HCT116 (cell line): Measurements from ENCODE around the gene CRACR2A. TPM values are rescaled to one million over a fixed set of nuclear protein-coding genes. Genes with fewer than 3 reads are reported as not detected.

Source experiments
- ATAC-seq: fragments of 200-7000 bp; cut with Tn5 transposase; 2 replicates; pipeline ENCODE4 v1.9.1; 2020; ENCODE audit warnings: mild to moderate bottlenecking, moderate library complexity
- BruUV-seq: library from RNA; stranded (reverse); fragments of 400-500 nt; replicated peaks from 2 replicates; lab custom pipeline; 2021; lab: Mats Ljungman, UMichigan
- CTCF ChIA-PET: fragments of 300-600 bp; sonication (Branson Sonifier 250); formaldehyde crosslinking; loops from one replicate; lab custom pipeline; 2021; ENCODE audit warnings: antibody characterized with exemption; lab: Charles Lee
- POLR2A ChIA-PET: fragments of 300-600, 350-600 bp; sonication (Branson Sonifier 250); formaldehyde crosslinking; loops from one replicate; lab custom pipeline; 2021; ENCODE audit warnings: antibody characterized with exemption; lab: Charles Lee
- RAD21 ChIA-PET, 2 experiments: fragments of 300-600 bp; sonication (Branson Sonifier 250); formaldehyde crosslinking; loops; one replicate each; lab custom pipeline; 2023; ENCODE audit warnings: low total read pairs in 2 of 2; ENCODE audit not compliant: uncharacterized antibody in 2 of 2, unreplicated experiment in 2 of 2, low non-redundant PET in 1 of 2; lab: Charles Lee
- DNase-seq: peaks from one replicate; pipeline ENCODE4 v3.0.0-alpha.2; 2010; ENCODE audit warnings: low read depth, low spot score
- H2AFZ ChIP-seq: fragments of 200-600 bp; shearing (Covaris generic), sonication (generic); 2 replicates; pipeline ENCODE4 v1.6.1; 2017; ENCODE audit warnings: low read depth, mixed run types, mixed read lengths, antibody characterized with exemption, low read length; ENCODE audit not compliant: poor library complexity, severe bottlenecking
- H3K27ac ChIP-seq: 2 replicates; pipeline ENCODE4 v1.5.1; 2012; ENCODE audit warnings: low read depth, low read length
- H3K27me3 ChIP-seq: fragments of 200-600 bp; sonication (generic); 2 replicates; pipeline ENCODE4 v1.6.1; 2016; ENCODE audit warnings: mixed run types, low read length, mixed read lengths; ENCODE audit not compliant: insufficient read depth
- H3K36me3 ChIP-seq, 2 experiments: fragments of 200-500 bp in 1 of 2; fragments of 200-600 bp in 1 of 2; sonication (Bioruptor generic) in 1 of 2; sonication (generic) in 1 of 2; 2 replicates each; pipeline versions ENCODE4 v1.5.1 to v1.6.1; 2014 to 2016; ENCODE audit warnings: low read length in 2 of 2, inconsistent platforms in 1 of 2, mixed read lengths in 1 of 2, mixed run types in 1 of 2; ENCODE audit not compliant: insufficient read depth in 2 of 2, control insufficient read depth in 1 of 2
- H3K4me1 ChIP-seq, 2 experiments: fragments of 200-600 bp in 1 of 2; sonication (generic) in 1 of 2; 2 replicates each; pipeline versions ENCODE4 v1.5.1 to v1.6.1; 2012 to 2017; ENCODE audit warnings: low read length in 2 of 2, inconsistent platforms in 1 of 2, mild to moderate bottlenecking in 1 of 2, mixed read lengths in 1 of 2, mixed run types in 1 of 2, moderate library complexity in 1 of 2; ENCODE audit not compliant: insufficient read depth in 2 of 2, control insufficient read depth in 1 of 2
- H3K4me2 ChIP-seq: fragments of 200-600 bp; sonication (generic); 2 replicates; pipeline ENCODE4 v1.6.1; 2017; ENCODE audit warnings: mixed run types, low read length, mixed read lengths
- H3K4me3 ChIP-seq, 2 experiments: fragments of 200-600 bp in 1 of 2; sonication (generic) in 1 of 2; replicated peaks in 1 of 2; 2 replicates each; pipeline ENCODE4 v1.5.1; 2011 to 2016; ENCODE audit warnings: low read length in 2 of 2, control low read depth in 1 of 2, low read depth in 1 of 2, mild to moderate bottlenecking in 1 of 2, mixed read lengths in 1 of 2, mixed run types in 1 of 2
- H3K79me2 ChIP-seq: fragments of 200-600 bp; sonication (generic); 2 replicates; pipeline ENCODE4 v1.6.1; 2017; ENCODE audit warnings: mild to moderate bottlenecking, mixed run types, low read length, moderate library complexity, mixed read lengths; ENCODE audit not compliant: insufficient read depth
- H3K9ac ChIP-seq: fragments of 200-600 bp; sonication (generic); 2 replicates; pipeline ENCODE4 v1.6.1; 2016; ENCODE audit warnings: low read length, mixed read lengths
- H3K9me2 ChIP-seq: fragments of 200-600 bp; sonication (generic), shearing (Covaris generic); 2 replicates; pipeline ENCODE4 v1.6.1; 2017; ENCODE audit warnings: mixed run types, mild to moderate bottlenecking, moderate library complexity; ENCODE audit not compliant: insufficient read depth
- H3K9me3 ChIP-seq, 2 experiments: fragments of 200-500 bp in 1 of 2; fragments of 200-600 bp in 1 of 2; sonication (Bioruptor generic) in 1 of 2; sonication (generic) in 1 of 2; 2 replicates each; pipeline ENCODE4 v1.6.1; 2014 to 2017; ENCODE audit warnings: low read length in 2 of 2, mixed read lengths in 2 of 2, inconsistent platforms in 1 of 2, low read depth in 1 of 2, mild to moderate bottlenecking in 1 of 2, mixed run types in 1 of 2, moderate library complexity in 1 of 2; ENCODE audit not compliant: control insufficient read depth in 1 of 2, insufficient read depth in 1 of 2
- H4K20me1 ChIP-seq: fragments of 200-600 bp; sonication (generic), shearing (Covaris generic); 2 replicates; pipeline ENCODE4 v1.6.1; 2017; ENCODE audit warnings: mixed run types, mild to moderate bottlenecking, moderate library complexity; ENCODE audit not compliant: insufficient read depth
- ATF3 ChIP-seq: IDR thresholded peaks from 2 replicates; pipeline ENCODE4 v1.6.1; 2012
- EZH2 ChIP-seq: fragments of 200-600 bp; sonication (generic); IDR thresholded peaks from 2 replicates; pipeline ENCODE4 v1.6.1; 2017; ENCODE audit warnings: antibody characterized with exemption, mixed run types
- EZH2phosphoT487 ChIP-seq: fragments of 200-600 bp; IDR thresholded peaks from 2 replicates; pipeline ENCODE4 v1.6.1; 2018; ENCODE audit warnings: antibody characterized with exemption, borderline replicate concordance
- FOSL1 ChIP-seq: IDR thresholded peaks from 2 replicates; pipeline ENCODE4 v1.6.1; 2012; ENCODE audit warnings: low read depth
- JUND ChIP-seq: IDR thresholded peaks from 2 replicates; pipeline ENCODE4 v1.6.1; 2012
- YY1 ChIP-seq: IDR thresholded peaks from 2 replicates; pipeline ENCODE4 v1.6.1; 2011; ENCODE audit warnings: low read length, low read depth, moderate library complexity, mild to moderate bottlenecking; ENCODE audit not compliant: insufficient replicate concordance; ENCODE audit errors: extremely low read depth
- intact Hi-C: fragments of 100-400 bp; cut with micrococcal nuclease; formaldehyde crosslinking; loops from 2 replicates; pipeline ENCODE4 v1.10.0; 2022
- total RNA-seq: library from RNA; stranded (reverse); gene quantifications from one replicate; pipeline ENCODE4 v1.2.1, GENCODE V29; 2021; ENCODE audit not compliant: unreplicated experiment
- TF ChIP-seq, protein P1 (sequence below), 3 experiments: fragments of 200-600 bp in 1 of 3; sonication (generic) in 1 of 3; IDR thresholded peaks in 2 of 3; conservative IDR thresholded peaks in 1 of 3; 2 replicates each; pipeline ENCODE4 v1.5.1; 2012 to 2017; ENCODE audit warnings: low read depth in 2 of 3, low read length in 2 of 3, antibody characterized with exemption in 1 of 3, borderline replicate concordance in 1 of 3, control low read depth in 1 of 3, mild to moderate bottlenecking in 1 of 3, mixed read lengths in 1 of 3, mixed run types in 1 of 3, moderate library complexity in 1 of 3; ENCODE audit not compliant: insufficient read depth in 1 of 3

The CRACR2A gene
- total RNA-seq, 1 experiment from 2014 or later, result 18.4 TPM

DNA sequence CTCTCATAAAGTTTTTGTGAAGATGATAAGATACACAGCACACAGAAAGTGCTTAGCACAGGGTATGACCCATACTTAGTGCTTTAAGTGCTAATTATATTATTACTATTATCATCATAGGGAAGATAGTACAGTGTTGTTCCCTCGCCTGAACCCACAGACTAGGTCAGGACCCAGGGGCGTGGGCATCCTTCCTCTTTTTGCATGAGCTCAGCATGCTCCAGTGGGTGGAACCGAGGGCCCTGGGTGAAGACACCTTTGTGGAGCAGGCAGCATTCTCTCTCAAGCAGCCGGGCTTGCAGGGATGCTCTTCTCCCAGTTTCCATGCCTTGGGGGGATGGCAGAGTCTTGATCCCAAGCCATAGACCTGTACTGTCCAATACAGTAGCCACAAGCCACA, 34.8 kb downstream of the CRACR2A start:
- H3K9me2 ChIP-seq, result no peaks in the 10 kb centered on the region
- H3K9me3 ChIP-seq, result no peaks in the 10 kb centered on the region
- no peaks in the 10 kb centered on the region for H3K27me3 ChIP-seq
- no peak for ATAC-seq
- no peaks in the 10 kb centered on the region for H4K20me1 ChIP-seq
- TF ChIP-seq ATF3 (no peak), YY1 (no peak), EZH2phosphoT487 (no peak), EZH2 (no peak), JUND (no peak), FOSL1 (no peak)
- TF ChIP-seq, protein P1, sequence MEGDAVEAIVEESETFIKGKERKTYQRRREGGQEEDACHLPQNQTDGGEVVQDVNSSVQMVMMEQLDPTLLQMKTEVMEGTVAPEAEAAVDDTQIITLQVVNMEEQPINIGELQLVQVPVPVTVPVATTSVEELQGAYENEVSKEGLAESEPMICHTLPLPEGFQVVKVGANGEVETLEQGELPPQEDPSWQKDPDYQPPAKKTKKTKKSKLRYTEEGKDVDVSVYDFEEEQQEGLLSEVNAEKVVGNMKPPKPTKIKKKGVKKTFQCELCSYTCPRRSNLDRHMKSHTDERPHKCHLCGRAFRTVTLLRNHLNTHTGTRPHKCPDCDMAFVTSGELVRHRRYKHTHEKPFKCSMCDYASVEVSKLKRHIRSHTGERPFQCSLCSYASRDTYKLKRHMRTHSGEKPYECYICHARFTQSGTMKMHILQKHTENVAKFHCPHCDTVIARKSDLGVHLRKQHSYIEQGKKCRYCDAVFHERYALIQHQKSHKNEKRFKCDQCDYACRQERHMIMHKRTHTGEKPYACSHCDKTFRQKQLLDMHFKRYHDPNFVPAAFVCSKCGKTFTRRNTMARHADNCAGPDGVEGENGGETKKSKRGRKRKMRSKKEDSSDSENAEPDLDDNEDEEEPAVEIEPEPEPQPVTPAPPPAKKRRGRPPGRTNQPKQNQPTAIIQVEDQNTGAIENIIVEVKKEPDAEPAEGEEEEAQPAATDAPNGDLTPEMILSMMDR (IDR thresholded peaks at IDR 0.05 in 2 of 3, conservative IDR thresholded peaks at IDR 0.05 in 1 of 3; ENCODE audit: borderline replicate concordance in 1 of 3, insufficient read depth in 1 of 3, low read depth in 2 of 3, low read length in 2 of 3), result no peak
- TF ChIP-seq, all 23 proteins: peak for 0
- RAD21 ChIA-PET, result no interaction called here
- no peak for DNase-seq
- Histone ChIP-seq H3K27ac (no peak overlapping the region), H3K4me2 (no peak overlapping the region), H3K36me3 (no peaks in the 10 kb centered on the region), H2AFZ (no peak overlapping the region), H3K9ac (no peak overlapping the region), H3K4me3 (no peak overlapping the region), H3K4me1 (no peaks in the 10 kb centered on the region), H3K79me2 (no peaks in the 10 kb centered on the region)
- BruUV-seq, result no TSS peak
- CTCF ChIA-PET, result no interaction called here
- intact Hi-C loops, result no loop called here
- POLR2A ChIA-PET, result no interaction called here
